ENCODE results near the gene ASB7.

DNA sequence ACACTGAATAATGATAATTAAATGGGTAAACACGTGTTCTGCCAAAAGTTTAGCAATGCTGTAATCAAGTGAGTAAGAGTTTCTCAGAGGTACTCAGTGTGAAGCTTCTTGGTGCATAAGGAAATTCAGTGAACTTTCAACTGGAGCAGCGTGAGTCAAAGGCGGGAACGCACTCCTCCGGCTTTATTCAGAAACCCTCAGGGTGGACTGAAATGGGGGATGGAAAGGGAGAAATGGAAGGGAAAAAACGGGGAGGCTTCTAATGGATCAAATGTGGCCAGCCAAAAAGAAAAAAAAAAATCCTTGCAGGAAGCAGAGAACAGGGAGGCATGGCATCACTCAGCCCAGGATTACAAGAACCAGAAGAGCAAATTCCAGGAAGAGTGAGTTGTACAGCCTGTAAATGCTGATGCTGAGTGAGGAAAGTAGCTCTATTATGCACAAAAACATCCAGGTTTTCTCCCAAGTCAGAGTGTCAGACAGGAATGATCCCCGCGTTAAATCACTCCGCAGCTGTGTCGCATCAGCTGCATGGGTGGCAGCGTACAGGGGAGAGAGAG, 85.3 kb downstream of the ASB7 start:
- TF ChIP-seq, protein P1, sequence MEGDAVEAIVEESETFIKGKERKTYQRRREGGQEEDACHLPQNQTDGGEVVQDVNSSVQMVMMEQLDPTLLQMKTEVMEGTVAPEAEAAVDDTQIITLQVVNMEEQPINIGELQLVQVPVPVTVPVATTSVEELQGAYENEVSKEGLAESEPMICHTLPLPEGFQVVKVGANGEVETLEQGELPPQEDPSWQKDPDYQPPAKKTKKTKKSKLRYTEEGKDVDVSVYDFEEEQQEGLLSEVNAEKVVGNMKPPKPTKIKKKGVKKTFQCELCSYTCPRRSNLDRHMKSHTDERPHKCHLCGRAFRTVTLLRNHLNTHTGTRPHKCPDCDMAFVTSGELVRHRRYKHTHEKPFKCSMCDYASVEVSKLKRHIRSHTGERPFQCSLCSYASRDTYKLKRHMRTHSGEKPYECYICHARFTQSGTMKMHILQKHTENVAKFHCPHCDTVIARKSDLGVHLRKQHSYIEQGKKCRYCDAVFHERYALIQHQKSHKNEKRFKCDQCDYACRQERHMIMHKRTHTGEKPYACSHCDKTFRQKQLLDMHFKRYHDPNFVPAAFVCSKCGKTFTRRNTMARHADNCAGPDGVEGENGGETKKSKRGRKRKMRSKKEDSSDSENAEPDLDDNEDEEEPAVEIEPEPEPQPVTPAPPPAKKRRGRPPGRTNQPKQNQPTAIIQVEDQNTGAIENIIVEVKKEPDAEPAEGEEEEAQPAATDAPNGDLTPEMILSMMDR (IDR thresholded peaks at IDR 0.05; ENCODE audit: poor library complexity), result no peak
- TF ChIP-seq EZH2 (IDR thresholded peaks at IDR 0.05; ENCODE audit: borderline replicate concordance), result no peak

Data from hepatocyte (in vitro differentiated cells).